SKM-1 treated with dmso at 0.1 percent for 144 hours (cell line): ENCODE results near the gene SHROOM3.

Experiments used
- DNase-seq: peaks from one replicate; lab custom pipeline; 2025; ENCODE audit not compliant: unreplicated experiment; lab: John Stamatoyannopoulos, UW

SHROOM3 gene

DNA sequence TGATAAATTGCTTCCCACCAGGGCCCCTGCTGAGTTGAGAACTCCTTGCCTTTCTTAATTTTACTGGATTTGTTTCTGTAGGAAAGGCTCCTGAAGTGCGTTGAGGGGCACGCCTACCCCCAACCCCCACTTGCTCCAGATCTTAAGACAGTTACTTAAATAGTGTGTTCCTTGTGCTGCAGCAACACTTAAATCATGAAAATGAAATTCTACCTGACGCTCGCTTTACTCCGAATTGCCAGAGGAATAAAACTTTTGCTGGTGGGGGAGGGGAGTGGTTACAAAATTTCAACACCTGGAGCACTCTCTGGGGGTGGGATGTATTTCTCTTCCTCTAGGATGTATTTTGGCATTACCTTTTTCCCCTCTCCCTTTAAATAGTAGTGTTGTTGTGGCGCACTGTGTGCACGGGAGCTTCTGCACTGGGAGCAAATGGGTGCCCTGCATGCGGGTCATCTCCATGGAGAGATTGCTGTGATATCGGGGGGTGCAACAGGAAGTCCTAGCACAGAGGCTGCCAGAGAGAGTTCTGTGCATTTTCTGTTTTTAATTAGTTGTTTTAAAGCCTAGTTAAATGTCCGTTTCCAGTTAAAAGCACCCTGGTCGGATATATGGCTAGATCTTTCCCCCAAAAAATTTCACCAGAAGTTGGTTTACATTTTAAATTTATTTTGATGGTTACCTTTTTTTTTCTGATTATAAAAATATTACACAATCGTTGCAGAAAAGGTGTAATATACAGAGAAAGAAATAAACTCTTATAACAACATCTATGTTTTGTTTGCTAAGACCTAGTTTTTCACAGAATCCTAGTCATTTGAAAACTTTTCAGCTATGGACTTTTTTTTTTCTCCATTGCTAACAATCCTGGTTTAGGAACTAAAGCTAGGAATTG is 255.2 kb downstream of the SHROOM3 start:
- DNase-seq: no peak

DNA sequence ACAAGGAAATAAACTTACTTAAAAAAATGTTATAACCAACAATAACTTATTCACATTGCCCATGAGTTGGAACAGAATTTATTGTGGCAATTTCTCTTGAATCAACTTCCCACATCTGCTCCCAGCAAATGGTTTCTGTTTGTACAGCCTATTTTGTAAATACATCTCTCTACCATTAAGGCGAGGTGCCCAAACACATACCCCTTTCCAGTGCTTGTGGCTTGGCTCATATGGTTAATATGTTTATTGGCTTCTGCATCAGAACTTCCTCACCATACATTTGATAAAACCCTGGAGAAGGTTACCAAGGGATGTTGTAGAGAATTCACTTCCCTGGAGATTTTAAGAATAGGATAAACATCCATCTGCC is 255.9 kb downstream of the SHROOM3 start:
- DNase-seq: no peak

DNA sequence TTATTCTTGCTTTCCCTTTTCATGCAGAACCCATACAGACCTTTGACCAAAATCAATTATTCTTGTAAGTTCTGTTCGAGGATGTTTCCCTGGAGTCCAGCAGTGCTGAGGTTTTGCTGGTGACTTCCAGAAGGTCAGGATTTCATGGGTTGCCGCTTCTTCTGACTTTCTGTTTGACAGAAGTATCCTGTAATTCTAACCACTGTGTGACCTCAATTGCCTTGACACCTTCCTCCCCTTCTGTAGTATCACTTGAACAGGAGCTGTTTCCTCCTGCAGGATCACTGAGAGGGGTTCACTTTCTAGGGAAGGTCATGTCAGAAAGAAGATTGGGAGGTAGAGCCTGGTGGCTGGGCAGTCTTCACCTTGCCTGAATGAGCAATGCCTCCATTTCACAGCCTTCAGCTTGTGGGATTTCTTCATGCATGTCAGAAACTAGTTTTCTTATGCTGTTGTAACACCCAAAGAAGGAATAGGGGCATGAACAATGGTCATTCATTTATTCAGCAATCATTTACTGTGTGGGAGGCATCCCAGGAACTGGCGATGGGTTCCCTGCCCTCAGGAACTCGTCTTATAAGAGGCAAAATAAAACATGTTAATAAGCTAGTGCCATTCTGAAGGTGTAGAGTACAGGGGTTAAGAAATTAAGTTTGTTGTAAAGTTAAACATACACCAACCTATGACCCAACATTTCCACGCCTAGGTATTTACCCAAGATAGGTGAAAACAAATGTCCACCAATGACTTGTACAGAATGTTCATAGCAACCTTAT is 257.0 kb downstream of the SHROOM3 start:
- DNase-seq: no peak

DNA sequence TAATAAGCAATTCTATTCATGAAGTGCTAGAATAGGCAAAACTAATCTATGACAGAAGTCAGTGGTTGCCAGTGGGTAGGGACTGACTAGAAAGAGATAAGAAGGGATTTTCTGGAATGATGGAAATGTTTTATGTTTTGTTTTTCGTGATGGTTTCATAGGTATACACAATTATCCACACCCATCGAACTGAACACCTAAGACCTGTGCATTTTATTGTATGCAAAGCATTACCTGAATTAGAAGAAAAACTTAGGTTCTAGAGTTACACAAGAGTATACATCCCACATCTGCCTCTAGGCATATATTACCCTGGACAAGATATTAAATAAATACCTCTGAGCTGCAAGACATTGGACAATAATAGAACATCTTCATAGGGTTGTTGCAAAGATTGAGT is 257.7 kb downstream of the SHROOM3 start:
- no peak for DNase-seq

DNA sequence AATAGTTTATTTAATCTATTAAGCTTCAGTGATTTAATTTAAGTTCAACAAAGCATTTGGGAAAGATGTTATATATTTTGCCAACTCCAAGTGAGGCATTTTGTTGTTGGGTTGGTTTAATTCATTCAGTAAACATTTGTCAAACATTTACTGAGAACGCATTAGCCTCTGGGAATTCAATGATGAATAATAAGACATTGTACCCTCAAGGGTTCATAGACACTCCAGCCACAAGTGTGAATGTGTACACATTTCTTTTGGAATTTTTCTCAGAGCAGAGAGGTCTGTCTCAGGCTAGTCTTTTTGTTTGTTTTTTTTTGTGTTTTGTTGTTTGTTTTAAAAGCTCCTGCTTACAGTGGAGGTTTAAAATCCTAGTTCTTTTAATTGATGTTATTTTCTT is 259.0 kb downstream of the SHROOM3 start:
- DNase-seq: no peak

DNA sequence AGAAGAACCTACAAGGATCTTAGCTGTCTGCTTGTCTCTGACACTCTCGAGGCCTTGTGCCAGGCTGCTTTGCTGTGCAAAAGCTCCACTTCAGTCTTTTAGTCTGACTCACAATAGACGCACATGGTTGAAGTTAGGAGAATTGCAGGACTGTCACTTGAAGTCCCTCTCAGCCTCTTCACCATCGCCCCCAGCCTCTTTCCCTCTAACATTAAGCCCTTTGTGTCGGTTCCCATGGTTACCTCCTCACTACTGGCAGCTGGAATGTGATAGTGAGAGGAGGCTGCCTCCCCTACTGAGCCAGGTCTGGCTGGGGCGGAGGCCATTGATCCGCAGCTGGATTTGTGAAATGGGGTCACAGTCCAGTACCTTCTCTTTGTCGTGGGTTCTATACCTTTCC is 261.1 kb downstream of the SHROOM3 start:
- DNase-seq: no peak

DNA sequence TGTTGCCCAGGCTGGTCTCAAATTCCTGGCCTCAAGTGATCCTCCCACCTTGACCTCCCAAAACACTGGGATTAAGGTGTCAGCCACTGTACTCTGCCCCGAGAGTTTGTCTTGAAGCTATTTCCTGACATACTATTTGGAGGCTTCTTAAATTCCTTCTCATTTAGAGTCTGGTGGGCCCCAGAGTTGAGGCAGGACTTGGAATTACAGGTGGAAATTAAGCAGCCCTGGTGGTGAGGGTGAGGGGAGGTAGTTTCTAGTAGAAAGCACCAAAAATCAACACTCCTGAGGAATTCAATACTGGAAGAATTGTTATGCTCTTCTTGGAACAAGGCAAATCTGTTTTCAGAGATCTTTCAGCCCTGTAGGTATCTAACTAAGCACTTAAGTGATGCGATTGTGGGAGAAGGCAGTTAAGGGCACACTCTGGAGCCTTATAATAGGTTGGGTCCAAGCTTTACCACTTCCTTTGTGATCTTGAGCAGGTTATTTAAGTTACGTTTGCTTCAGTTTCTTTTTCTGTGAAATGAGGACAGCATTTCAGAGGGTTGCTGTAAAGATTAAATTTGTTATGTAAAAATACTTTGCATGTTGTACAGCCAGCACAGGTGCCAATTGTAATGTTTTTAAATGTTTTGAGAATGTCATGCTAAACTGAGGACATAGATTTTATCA is 262.2 kb downstream of the SHROOM3 start:
- no peak for DNase-seq

DNA sequence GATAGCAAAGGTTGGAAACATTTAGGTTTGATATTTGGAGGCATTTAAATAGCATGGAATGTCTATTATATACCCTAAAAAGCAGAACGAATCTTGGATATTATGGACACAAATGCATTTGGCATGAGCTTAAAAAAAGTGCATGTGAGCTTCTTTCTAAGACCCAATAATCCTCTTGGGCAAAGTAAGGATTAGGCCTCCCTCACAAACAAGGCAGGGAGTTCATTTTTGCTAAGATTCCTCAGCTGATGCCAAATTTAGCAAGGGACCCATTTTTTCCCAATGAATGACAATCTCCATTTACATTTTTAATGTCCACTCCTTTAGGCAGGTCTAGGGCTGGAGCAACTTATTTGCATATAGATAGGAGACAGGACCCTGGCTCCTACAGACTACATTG is 263.1 kb downstream of the SHROOM3 start:
- DNase-seq: no peak

DNA sequence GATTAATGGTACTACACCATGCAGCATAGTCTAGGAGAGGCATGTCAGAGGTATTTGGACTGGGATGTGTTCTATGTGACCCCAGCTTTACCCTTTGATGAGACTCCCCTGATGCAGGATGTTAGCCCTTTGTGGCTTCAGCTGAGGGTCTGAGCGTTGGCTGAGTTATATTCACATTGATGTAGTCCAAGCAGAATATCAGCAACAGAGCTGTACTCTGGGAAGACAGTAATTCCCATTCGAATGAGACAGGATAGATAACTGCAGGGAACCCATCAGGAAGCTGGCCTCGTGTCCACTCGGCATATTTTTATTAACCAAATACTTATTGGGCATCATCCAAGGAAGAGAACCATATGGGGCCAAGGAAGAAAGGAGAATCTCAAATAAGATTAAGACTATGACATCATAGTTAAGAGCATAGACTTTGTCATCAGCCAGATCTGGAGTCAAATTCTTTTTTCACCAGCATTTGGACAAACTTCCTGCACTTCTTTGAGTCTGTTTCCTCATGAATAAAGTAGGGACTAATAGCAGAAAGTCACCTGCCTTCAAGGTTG is 264.8 kb downstream of the SHROOM3 start:
- no peak for DNase-seq

DNA sequence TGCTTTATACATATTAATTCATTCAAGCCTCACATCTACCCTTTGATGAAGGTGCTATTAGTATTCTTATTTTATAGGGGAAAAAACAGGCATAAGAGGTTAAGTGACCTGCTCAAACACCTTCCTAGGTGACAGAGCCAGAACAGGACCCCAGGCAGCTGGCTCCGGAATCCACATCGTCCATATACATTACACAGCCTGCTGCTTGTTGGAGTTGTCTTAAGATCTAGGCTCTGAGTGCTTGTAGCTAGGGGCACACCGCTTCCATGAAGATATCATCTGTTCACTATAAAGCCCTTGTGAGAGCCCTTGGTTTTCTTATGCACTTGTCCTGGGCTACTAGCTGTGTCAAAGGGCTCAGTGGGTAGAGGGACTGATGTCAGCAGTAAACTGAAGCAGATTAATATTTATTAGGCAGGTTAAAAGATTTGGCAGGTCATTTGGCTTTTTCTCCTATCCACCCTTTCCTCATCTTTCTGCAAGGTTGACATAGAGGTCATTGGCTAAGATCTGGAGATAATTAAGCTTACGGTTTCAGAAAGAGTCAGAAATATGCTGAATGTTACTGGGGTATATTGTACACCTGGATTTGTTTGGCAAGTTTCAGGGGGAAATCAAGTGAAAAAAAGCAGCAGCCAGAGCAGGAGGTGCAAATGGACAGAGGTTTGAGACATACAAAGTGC is 267.6 kb downstream of the SHROOM3 start:
- DNase-seq: no peak

DNA sequence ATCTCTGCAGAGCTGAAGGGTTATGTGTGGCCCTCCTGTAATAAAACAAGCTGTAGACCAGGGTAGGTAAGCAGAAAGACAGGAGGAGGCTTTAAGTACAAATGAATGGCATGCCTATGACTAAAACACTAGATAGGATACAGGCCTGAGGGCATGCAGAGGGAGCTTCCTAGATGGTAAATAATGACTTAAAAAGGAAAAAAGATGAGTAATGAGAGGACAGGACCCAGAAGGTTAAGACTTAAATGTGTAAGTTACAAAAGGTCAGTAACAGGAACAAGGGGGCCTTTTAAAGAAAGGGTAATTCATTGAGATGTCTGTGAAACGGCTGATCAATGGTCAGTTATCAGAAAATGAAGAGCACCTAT is 268.1 kb downstream of the SHROOM3 start:
- DNase-seq: no peak

DNA sequence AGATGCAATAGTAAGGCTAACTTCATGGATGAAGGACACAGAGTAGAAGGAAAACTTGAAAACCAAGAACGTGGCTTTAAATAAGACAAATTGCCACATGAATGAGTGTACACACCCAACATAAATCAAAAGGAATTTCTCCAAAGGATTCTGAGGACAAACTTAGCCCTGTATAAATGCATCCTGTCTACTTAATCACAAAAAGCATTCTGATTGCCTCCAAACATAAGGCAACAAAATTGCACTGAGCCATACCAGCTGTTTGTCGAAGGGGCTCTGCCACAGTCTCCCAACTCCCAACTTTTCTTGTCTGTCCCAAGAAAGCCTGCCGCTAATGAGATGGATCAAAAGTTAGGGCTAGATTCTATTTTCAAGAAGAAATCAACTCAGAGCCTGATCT is 268.6 kb downstream of the SHROOM3 start:
- DNase-seq: no peak

DNA sequence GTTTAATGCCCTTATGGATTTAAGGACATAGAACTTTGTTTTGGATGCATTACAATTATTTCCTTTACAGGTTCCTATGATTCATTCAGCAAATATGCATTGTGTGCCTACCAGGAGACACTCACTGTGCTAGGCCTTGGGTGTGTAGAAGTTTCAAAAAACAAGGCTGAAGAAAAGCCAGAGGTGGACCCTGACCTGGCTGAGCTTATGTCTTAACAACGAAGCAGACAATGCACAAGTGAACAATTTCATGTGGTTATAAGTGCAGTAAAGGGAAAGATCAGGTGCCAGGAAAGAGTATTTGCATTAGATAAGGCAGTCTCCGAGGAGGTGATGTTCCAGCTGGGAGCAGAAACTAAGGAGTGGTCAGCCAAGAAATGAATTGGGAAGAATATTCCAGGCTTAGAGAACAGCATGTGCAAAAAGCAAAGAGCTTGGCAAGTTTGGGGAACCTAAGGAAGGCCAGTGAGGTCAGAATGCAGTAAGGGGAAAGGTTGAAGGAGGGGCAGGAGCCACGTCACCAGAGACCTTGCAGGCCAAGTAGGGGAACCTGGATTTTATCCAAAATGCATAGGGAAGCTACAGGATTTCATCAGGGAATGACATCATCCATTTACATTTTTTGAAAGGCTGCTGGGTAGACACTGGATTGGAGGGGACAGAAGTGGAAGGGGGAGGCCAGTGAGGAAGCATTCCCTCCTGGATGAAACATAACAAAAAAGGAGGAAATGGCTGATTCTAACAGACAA is 269.3 kb downstream of the SHROOM3 start:
- DNase-seq: no peak

DNA sequence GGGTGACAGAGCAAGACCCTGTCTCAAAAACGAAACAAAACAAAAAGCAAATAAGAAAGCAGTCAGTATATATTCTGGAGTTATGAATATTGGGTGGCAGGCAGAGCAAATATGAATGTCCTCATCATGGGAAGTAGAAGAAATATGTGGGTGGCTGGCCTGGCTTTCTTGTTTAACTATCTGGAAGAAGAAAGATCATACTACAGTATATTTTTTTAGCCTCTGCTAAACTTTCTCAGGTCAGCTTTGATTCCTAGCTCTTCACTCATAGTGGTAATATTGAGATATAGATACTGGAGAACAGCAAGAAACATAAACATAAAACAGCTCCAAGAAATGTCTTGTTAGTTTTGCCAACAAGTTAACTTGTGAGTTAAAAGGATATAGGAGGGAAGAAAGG is 270.4 kb downstream of the SHROOM3 start:
- no peak for DNase-seq

DNA sequence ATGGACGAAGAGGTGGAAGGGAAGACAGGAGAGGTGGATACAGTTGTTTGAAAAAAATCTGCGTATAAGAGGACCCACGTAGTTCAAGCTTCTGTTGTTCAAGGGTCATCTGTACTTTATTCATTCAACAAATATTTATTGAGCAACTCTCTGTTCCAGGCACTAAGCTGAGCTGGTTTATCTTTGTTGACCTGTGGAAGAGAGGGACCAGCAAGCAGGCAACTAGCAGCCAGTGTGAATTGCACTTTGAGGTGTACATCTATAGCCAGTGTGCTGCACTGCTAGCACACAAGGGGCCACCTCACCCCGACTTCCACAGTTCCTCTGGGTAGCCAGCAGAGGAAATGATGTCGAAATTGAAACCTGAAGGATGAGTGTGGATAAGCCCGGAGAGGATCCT is 271.6 kb downstream of the SHROOM3 start:
- no peak for DNase-seq

DNA sequence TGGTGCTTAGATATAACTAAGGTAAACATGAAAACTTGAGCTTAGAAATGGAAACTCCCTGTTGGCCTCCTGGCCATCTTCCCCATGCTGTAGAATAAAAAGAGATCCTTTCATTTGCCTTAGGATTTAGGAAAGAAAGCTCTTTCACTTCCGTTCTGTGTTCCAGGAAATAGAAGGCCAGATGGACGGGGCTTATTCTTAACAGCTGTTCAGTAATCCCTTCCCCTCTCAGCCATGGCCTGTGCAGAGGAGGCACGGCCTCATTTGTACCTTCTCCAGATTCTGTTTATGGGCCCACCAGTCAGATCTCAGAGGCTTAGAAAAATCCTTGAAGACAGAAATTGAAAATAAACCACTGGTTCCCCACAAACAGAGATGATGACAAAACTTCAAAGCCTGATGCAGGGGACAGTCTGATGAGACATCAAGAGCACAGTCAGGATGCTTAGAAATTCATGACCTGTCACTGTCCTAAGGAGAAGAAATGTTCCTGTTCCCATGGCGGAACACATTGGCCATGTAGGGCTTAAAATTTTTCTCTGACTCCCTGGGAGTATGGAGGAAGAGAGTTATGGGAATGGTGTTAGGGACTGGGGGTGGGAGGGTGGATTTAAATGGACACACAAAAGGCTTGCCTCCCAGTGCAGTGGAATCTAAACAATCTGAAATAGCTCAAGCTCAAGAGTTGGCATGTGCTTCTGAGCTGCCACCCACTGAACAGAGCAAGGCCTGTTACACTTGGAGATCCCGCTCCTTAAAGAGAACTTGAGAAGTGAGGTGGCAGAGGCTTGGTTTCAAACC is 274.1 kb downstream of the SHROOM3 start:
- DNase-seq: no peak

DNA sequence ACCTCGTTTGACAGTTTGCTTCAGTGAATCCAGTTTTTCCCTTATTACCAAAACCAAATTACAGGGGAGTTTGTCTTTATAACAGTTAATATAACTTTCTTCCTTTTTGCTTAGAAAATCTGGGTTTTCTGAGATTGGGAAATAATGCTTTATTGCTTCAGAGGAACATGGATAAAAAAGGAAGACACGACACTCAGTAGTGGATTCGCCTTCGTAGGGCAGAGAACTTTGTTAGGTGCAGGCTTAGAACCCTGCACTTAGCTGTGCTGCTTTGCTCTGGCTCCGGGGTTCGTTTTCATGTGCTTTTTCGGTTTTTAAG is 274.7 kb downstream of the SHROOM3 start:
- DNase-seq: no peak

DNA sequence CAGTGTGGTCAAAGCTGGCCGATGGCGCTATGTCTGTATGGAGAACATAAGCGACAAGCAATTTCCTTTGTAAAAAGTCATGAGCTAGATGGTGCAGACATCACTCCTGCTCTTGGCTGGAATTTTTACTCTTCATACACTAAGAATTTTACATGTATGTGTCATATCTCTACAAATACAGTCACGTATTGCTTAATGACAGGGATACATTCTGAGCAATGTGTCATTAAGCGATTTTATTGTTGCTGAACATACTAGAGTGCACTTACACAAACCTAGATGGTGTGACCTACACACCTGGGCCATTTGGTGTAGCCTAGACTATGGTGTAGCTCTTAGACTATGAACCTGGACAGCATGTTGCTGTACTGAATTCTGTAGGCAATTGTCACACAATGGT is 277.5 kb downstream of the SHROOM3 start:
- no peak for DNase-seq

DNA sequence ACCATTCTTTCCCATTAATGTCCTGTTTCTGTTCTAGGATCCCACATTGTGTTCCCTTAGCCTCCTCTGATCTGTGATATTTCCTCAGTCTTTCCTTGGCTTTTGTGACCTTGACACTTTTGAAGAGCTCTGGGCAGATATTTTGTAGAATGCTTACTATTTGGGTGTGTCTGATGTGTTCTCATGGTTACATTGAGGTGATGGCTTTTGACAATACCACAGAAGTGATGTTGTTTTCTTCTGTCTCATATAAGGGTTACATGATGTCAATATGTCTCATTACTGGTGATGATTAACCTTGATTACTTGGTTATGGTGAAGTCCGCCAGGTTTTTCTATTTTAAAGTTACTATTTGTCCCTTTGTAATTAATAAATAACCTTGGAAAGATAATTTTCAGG is 279.2 kb downstream of the SHROOM3 start:
- no peak for DNase-seq

DNA sequence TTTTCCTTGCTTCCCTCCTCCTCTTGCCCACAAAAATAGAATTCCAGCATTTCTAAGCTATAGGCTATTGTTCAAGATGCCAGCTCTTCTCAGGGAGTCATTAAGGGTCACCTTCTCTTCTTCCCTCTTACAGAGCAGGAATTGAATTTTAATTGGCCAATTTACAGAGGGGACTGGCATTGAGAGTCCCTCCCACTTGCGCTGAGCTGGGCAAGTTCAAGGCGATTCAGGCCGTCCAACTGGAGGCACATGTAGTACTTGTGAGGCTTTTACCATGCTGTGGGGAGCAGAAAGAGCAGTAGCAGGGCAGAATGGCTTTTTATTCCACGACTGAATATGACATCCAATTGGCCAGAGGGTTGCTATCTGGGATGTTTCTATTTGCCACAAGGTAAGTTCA is 281.0 kb downstream of the SHROOM3 start:
- DNase-seq: no peak
